NOMO-1 treated with dmso at 0.1 percent for 144 hours (cell line): Measurements from ENCODE around the gene DOP1A.
"Not testable (repeated sequence)": the region's sequence is repeated elsewhere in the genome, so short reads cannot be mapped to it uniquely, and the experiment has no call there.

Source experiments
- DNase-seq: peaks from one replicate; lab custom pipeline; 2025; ENCODE audit not compliant: unreplicated experiment; lab: John Stamatoyannopoulos, UW

DOP1A gene

DNA sequence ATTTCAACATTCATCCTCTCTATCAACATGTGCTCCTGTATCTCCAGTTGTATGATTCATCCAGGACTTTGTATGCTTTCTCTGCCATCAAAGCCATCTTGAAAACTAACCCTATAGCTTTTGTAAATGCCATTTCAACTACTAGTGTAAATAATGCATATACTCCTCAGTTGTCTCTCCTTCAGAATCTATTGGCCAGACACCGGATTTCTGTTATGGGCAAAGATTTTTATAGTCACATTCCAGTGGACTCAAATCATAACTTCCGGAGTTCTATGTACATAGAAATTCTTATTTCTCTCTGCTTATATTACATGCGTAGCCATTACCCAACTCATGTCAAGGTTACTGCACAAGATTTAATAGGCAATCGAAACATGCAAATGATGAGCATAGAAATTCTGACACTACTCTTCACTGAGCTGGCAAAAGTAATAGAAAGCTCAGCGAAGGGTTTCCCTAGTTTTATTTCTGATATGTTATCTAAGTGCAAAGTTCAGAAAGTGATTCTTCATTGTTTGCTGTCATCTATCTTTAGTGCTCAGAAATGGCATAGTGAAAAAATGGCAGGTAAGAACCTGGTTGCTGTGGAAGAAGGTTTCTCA lies 70.7 kb downstream of the DOP1A start:
- no peak for DNase-seq

DNA sequence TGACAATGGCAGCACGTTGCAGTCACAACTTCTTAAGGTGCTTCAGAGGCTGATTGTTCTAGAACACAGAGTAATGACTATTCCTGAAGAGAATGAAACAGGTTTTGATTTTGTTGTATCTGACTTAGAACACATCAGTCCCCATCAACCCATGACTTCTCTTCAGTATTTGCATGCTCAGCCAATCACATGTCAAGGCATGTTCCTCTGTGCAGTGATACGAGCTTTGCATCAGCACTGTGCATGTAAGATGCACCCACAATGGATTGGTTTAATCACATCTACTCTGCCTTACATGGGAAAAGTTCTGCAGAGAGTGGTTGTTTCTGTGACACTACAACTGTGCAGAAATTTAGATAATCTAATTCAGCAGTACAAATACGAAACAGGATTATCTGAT lies 71.3 kb downstream of the DOP1A start:
- DNase-seq, result no peak

DNA sequence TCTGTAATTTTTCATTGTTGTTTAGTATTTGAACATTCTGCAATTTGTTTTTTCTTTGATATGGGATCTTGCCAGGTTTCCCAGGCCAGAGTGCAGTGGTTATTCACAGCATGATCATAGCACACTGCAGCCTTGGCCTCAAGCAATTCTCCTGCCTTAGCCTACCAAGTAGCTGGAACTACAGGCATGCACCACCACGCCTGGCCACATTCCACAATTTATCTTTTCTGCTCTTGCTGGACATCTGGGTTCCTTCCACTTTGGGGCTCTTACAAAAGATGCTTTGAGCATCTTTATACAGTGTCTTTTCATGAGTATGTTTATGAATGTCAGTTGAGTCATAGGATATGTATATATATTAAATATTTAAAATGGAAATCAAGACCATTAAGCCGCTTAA lies 83.6 kb downstream of the DOP1A start:
- DNase-seq, result no peak

DNA sequence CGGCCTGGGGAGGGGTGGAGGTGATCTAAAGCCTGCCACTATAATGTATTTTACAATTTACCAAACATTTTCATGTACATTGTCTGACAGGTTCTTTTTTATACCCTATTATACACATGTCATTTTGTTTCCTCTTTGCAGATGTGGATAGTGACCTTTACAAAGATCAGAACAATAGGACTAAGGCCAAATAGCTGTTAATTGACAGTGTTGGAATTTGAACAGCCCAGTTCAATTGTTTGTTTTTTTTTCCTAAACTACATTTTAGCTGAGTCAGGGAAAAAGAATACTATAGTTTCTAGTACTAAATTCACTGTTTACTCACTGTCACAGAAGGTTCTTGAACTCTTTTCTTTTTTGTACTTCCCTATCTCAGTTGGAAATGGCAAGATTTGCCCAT lies 85.4 kb downstream of the DOP1A start:
- no peak for DNase-seq

DNA sequence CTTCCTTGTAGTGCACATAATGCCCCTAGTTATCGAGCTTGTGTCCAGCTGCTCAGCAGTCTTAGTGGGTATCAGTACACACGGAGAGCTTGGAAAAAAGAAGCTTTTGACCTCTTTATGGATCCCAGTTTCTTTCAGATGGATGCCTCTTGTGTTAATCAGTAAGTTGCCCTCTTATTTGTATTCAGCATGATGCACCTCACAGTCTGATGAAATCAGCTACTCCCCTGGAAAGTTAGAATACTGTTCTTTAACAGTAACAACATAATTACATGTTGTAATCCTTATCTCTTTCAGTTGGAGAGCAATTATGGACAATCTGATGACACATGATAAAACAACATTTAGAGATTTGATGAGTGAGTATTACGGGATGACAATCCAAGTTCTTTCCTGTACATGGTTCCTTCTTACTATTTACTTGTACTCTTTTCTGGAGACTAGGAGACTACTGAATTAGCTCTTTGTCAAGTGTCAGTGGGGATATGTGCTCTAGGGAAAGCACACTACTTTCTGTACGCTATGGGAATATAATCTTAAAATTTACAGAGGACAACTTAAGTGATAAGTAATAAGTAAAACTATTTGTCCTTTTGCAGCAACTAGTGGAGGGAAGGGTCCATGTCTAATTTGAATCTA lies 86.5 kb downstream of the DOP1A start:
- DNase-seq, result no peak

DNA sequence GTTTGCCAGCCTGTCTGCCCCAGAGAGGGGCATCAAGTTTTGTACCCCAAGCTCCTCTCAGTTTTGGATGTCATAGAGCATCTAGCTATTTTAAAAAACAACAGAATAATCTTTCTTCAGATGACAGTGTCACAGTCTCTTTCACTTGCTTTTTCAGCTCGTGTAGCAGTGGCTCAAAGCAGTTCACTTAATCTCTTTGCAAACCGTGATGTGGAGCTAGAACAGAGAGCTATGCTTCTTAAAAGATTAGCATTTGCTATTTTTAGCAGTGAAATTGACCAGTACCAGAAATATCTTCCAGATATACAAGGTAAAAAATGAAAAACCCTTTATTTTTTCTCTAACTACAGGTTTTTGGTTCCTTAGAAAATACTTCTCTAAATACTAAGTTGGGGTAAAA lies 88.3 kb downstream of the DOP1A start:
- no peak for DNase-seq

DNA sequence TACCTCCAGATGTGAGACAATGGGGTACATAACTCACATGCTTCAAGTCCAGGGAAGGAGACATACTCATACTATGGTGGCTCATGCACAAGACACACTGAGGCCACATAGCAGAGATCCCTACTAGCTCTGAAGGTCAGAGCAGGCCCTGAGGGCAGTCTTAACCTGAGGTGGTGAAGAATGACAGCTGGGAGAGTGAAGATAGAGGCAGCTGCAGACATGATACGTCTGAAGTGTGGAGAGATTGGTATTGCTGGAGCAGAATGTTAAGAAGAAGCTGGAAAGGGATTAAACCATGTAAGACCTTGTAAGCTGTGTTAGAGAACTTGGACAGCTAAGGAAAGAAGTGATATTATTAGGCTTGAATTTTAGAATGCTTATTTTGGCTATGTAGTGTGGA lies 92.7 kb downstream of the DOP1A start:
- DNase-seq, result no peak

DNA sequence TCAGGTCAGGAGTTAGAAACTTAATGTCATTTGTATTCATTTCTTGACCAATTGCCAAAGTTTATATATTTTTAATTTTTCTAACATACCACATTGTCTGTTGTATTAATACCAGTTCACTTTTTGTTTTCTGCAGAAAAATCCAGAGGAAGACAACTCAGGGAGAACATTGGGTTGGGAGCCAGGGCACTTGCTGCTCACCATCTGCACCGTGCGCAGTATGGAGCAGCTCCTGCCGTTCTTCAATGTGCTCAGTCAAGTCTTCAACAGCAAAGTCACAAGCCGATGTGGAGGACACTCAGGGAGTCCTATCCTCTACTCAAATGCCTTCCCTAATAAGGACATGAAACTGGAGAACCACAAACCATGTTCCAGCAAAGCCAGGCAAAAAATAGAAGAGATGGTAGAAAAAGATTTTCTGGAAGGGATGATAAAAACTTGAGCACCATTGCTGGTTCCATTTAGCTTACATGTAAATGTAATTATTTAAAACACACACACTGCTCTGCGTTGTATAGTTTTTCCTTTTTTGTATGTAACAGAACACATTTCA lies 100.3 kb downstream of the DOP1A start:
- no peak for DNase-seq

DNA sequence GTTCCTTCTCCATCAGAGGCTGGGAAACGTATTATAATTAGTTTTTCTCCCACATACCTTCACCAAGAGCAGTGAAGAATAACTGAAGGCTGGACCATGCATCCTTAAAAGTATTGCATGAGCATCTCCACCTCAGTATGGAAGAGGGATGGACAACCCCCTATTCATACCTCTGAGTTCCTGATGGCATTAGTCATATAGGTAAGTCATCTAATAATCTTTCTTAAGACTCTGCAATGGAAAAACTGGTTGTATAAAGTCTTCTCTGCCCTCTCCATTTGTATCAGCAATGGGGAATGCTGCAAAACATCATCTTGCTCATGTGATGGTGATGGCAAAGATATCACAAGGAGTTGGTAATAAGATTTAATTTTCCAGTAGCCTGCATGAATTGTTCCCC lies 101.1 kb downstream of the DOP1A start:
- DNase-seq, result no peak

DNA sequence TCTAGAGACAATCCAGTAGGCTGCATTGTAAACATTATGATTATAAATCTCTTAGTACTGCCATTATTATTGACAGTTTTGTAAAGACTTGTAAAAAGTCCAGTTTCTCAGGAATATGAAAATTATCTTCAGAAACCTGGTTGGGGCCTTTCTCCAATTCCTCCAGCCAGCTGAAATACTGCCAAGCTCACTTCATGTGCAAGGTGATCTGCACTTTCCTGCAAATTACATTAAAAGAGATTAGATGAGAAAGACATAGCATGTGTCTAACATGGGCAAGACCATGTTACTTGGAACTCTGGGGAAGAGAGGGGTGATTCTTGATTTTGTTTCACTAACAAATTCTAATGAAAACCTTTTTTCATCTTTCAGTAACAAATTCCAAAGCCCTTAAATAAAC lies 101.6 kb downstream of the DOP1A start:
- no peak for DNase-seq

DNA sequence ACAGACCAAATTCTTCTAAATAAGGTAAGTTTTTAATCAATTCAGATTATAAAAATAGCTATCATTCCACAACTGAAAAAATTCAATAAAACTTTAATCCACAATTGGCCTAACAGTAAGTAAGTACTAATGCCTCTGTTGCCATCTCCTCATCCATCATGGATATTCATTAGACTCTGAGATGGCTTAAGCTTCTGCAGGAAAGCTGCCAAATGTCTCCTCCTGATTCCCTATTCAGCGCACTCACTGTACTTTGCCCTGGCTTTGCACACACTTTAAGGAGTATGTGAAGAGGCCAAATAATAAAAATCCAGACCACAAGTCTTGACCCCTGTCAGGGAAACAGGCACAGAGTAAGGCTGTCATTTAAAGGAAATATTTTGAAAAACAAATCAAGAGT lies 102.0 kb downstream of the DOP1A start:
- no peak for DNase-seq

DNA sequence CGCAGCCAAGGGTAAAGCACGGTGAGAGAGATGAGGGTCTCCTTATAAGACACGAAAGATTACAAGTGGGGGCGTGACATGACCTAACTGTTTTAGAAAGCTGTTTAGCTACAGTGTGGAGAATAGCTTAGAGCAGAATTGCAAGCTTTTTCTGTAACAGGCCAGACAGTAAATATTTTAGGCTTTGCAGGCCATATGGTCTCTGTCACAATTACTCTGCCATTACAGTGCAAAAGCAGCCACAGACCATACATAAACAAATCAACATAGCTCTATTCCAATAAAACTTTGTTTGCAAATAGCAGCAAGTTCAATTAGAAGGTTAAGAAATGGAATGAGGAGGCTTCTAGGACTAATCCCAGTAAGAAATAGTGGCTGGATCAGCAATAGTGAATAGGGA lies 108.8 kb downstream of the DOP1A start:
- no peak for DNase-seq

DNA sequence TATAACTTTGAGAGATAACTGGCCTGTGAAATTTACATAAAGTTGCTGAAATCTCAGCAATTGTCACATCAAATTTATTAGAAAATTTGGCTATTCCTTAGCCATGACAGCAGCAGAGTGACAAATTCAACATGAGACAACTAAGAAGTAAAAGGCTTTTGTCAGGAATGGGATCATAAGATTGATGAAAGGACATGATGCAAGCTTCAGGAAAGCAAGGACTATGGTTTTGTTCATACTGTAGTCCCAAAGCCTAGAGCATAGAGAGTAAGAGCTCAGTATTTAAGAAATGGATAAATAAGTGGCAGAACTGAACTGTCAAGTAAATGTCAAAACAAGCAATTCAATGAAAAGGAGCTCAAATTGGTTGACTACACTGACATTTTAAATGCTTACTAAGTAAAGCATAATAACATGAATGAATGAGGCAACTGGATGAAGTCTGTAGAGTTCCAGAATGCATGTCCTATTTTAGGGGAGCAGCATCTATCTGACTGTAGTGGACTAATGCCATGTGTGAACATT lies 113.0 kb downstream of the DOP1A start:
- no peak for DNase-seq

DNA sequence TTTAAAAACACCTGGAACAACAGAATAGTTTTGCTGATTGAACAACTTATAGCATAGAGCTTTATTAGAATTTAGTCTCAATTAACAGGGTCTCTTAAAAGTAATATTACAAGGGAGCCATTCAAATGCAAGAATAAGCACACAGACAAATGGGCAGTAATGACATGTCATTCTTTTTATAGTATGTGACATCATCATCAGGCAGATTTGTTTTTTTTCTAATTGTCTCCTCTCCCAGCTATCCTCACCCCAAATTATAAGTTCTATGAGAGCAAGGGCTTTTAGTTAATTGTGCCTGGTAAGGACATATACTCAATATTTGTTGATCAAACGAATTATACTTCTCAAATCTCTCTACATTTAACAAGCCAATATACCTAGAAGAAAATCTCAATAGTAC lies 114.6 kb downstream of the DOP1A start:
- DNase-seq, result no peak

DNA sequence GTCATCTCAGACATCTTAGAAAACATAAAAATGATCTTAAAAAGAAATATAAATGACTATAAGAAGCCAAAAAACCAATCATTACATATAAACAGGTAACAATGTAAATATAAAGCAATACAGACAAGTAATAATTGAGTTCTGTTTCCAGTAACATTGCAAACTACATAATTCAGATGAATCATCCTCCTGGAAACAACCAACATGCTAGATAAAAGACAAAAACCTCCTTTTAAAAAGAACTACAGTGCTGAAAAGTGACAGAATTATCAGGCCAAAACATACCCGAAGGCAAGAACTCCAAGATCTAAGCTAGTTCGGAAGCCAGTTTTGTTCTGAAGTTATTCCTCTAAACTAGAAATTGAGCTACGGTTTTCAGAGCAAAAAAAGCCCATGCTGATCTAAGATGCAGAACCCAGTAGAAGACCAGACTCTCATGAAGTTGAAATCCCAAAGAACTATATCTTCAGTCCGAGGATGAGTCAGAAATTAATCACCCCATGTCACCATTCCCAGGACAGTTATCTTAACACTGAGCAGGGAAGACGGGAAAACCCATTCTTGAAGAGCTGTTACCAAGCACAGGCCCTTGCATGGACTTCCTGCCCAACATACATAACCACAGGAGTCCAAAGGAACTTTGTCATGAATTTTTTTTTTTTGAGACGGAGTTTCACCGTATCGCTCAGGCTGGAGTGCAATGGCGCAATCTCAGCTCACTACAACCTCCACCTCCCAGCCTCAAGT lies 115.8 kb downstream of the DOP1A start:
- DNase-seq, result no peak

DNA sequence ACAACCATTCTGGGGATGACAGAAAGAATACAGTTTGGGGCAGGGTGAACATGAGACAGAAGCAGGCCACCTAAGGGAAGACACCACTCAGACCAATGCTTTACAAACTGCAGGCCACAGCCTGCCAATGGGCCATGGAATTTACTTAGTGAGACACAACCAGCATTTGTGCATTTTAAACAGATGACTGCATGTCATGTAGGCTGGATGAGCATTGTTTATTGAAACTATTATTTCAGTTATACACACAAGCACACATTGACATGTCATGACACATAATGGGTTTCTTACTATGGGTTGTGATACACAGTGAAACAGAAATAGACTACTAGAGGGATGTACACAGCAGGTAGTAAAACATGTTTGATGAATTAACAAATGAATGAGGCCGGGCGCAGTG lies 117.6 kb downstream of the DOP1A start:
- no peak for DNase-seq

DNA sequence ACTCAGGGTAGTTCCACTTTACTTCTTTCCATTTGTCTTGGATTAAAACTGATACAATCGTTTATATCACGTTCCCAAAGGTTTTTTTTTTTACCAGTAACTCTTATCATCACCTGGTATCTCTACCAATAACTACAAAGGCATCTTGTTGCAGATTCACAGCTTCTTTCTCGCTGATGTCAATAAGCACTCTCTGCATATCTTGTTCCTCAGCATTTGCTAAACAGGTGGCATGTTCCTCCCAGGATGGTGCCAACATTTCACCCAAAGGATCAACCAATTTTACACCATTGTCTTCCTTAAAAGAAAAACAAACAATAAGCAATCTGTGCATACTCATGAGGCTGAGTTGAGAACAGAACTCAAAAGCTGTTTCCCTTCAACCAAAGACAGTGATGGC lies 121.0 kb downstream of the DOP1A start:
- DNase-seq, result no peak

DNA sequence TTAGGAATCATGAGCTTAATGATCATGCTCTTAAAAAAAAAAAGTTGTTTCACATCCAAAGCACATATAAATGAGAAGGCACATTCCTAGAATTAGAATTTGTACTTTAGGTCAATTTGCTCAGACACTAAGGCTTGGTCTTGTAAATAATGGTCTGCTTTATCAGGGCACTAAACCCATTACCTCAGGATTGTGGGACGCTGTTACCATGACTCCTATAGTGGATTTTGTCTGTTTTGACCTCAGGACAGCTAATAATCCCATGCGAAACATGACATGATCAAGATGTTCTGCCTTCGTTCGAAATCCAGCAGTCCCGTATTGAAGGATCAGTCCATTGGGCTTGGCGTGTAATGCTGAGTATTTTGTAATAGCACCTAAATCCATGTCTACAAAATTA lies 123.2 kb downstream of the DOP1A start:
- DNase-seq, result no peak

DNA sequence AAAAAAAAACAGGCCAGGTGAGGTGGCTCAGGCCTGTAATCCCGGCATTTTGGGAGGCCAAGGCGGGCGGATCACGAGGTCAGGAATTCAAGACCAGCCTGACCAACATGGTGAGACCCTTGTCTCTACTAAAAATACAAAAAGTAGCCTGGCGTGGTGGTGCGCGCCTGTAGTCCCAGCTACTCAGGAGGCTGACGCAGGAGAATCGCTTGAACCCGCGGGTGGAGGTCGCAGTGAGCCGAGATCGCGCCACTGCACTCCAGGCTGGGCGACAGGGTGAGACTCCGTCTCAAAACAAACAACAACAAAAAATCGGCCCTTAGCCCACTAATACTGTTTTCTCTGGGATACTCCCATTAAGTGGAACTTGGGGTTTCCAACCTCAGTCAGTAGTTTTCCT lies 124.5 kb downstream of the DOP1A start:
- DNase-seq, result not testable (repeated sequence)

DNA sequence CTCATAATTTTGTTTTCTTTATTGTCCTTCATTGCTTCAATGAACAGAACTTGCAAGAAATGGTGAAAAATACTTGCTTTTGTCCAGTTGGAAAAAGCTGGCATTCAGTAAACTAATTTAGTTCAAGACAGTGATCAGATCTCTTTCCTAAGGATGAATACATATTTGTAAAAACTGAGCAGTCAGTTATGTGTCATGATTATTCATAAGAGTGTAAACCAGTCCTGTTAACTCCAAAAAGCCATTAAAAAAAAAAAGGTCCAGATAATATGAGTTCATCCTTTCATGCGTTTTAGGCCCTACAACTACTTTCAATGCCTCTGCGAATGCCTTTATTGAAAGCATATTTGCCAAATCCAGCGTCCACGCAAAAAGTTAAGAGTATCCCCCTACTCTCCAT lies 125.0 kb downstream of the DOP1A start:
- DNase-seq, result no peak

DNA sequence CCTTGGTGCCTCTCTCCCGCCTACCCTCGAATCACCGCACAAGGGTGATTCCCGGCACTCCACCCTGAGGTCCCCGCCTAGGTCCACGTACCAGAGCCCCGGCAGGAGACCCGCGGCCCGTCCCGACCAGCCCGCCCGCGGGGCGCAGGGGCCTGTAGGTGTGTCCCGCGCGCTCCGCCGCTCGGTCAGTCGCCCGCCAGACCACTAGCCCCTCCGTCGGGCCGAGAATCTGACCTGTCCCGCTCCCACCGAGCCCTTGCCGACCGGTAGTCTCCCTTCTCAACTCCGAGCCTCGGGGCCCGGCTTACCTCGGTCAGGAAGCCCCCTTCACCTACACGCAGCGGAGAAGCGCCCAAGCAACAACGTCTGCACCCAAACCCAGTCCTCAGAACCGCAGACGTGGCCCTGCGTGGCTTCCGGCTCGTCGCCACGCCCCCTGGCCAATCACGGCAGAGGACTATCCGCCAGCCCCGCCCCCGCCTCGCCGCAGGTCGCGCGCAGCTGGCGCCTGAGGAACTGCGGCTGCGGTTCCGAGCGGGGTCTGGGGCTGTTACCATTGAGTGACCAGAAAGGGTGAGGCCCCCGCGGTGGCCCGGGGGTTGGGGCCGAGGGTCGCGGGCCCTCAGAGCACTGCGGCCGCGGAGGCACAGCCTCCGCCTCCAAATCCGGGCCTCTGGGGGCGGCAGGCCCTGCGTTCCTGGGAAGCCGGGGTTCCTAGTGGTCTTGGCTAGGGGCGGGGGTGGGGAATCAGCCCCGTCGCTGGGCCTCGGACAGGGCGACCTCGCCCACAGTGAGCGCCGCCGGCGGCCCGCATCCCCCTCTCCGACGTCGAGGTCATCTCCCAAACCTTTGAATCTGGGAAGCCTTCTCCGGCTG lies 125.6 kb downstream of the DOP1A start, which contains the start of the genes PGM3 and RWDD2A:
Gene PGM3, minus strand, starts transcription at position 395 of the 876 bp plus-strand sequence. CDS start 2,253 bp downstream, outside the sequence.
Gene RWDD2A, plus strand, starts transcription at position 487 of the 876 bp plus-strand sequence. CDS start 1,095 bp downstream, outside the sequence.
- peak; percentile 89 for DNase-seq
